Subcutaneous abdominal adipose tissue (tissue), 5 donors: Measurements from ENCODE around the gene ODF2.

Source experiments
- H3K27ac ChIP-seq: one replicate; pipeline ENCODE4 v1.7.0; 2013; ENCODE audit warnings: low read depth, mild to moderate bottlenecking, inconsistent platforms, low read length, moderate library complexity
- H3K27me3 ChIP-seq, 5 donors: one replicate each; pipeline ENCODE4 v1.7.0; 2013; ENCODE audit warnings: low read length in 5 of 5, inconsistent platforms in 1 of 5; ENCODE audit not compliant: control insufficient read depth in 5 of 5, insufficient read depth in 4 of 5
- H3K36me3 ChIP-seq, 5 donors: one replicate each; pipeline ENCODE4 v1.7.0; 2013; ENCODE audit warnings: low read length in 5 of 5; ENCODE audit not compliant: control insufficient read depth in 5 of 5, insufficient read depth in 5 of 5
- H3K4me1 ChIP-seq, 5 donors: one replicate each; pipeline ENCODE4 v1.7.0; 2013; ENCODE audit warnings: low read length in 5 of 5, mild to moderate bottlenecking in 3 of 5, moderate library complexity in 1 of 5; ENCODE audit not compliant: control insufficient read depth in 5 of 5, insufficient read depth in 5 of 5
- H3K4me3 ChIP-seq, 5 donors: one replicate each; pipeline ENCODE4 v1.7.0; 2013; ENCODE audit warnings: low read length in 5 of 5, low read depth in 1 of 5
- H3K9ac ChIP-seq, 5 donors: one replicate each; pipeline ENCODE4 v1.7.0; 2013; ENCODE audit warnings: low read length in 5 of 5, mild to moderate bottlenecking in 4 of 5, moderate library complexity in 3 of 5
- H3K9me3 ChIP-seq, 5 donors: one replicate each; pipeline ENCODE4 v1.7.0; 2013; ENCODE audit warnings: low read length in 5 of 5; ENCODE audit not compliant: control insufficient read depth in 5 of 5
- donor health status: healthy.
- donor health status: healthy.
- donor health status: healthy.
- donor health status: healthy.
- donor health status: healthy.

Gene ODF2

DNA sequence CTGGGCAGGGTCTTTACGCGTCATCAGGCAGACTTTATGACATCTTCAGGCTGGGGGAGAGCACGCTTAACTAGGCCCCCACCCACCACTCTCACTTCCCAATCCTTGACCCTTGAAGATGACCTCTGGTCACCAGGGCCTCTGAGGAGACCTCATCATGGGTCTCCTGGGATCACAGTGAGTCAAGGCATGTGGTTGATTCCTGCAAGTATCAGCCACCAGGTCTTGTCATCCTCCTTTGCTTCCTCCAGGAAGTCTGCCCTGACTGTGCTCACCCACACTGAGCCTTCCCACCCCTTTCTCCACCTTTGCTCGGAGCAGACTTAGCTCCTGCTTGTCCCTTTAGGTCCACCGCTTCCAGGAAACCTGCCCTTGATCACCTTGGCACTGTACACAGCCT lies 17.3 kb downstream of the ODF2 start:
- H3K9ac ChIP-seq: no peak overlapping the region
- no peaks in the 10 kb centered on the region for H3K27me3 ChIP-seq
- H3K4me1 ChIP-seq: peaks cover 0 to 8% (median 6%) of the 10 kb centered on the region in 5 donors
- H3K27ac ChIP-seq: no peak overlapping the region
- no peak overlapping the region for H3K4me3 ChIP-seq
- peaks cover 5 to 42% (median 23%) of the 10 kb centered on the region in 5 donors for H3K36me3 ChIP-seq
- no peaks in the 10 kb centered on the region for H3K9me3 ChIP-seq

GRCh38 chr9:128475867-128476266 lies 20.1 kb downstream of the ODF2 start:
- H3K27me3 ChIP-seq: no peaks in the 10 kb centered on the region
- H3K4me3 ChIP-seq: no peak overlapping the region
- H3K4me1 ChIP-seq: no peaks in the 10 kb centered on the region
- no peak overlapping the region for H3K9ac ChIP-seq
- peaks cover 5 to 58% (median 29%) of the 10 kb centered on the region in 5 donors for H3K36me3 ChIP-seq
- H3K9me3 ChIP-seq: no peaks in the 10 kb centered on the region
- H3K27ac ChIP-seq: no peak overlapping the region

GRCh38 chr9:128479262-128479661 lies 23.5 kb downstream of the ODF2 start:
- no peak overlapping the region for H3K27ac ChIP-seq
- H3K36me3 ChIP-seq: peaks cover 9 to 72% (median 37%) of the 10 kb centered on the region in 5 donors
- no peaks in the 10 kb centered on the region for H3K9me3 ChIP-seq
- H3K9ac ChIP-seq: no peak overlapping the region
- H3K4me1 ChIP-seq: no peaks in the 10 kb centered on the region
- H3K27me3 ChIP-seq: no peaks in the 10 kb centered on the region
- H3K4me3 ChIP-seq: no peak overlapping the region

GRCh38 chr9:128481561-128481960 lies 25.8 kb downstream of the ODF2 start:
- Histone ChIP-seq H3K4me1 (no peaks in the 10 kb centered on the region), H3K4me3 (no peak overlapping the region), H3K27me3 (no peaks in the 10 kb centered on the region), H3K36me3 (peaks cover 4 to 80% (median 53%) of the 10 kb centered on the region in 5 donors), H3K27ac (no peak overlapping the region), H3K9me3 (no peaks in the 10 kb centered on the region), H3K9ac (no peak overlapping the region)

GRCh38 chr9:128482186-128482585 lies 26.4 kb downstream of the ODF2 start:
- Histone ChIP-seq H3K9me3 (no peaks in the 10 kb centered on the region), H3K4me1 (no peaks in the 10 kb centered on the region), H3K27ac (no peak overlapping the region), H3K27me3 (no peaks in the 10 kb centered on the region), H3K36me3 (peaks cover 4 to 86% (median 59%) of the 10 kb centered on the region in 5 donors), H3K4me3 (no peak overlapping the region), H3K9ac (no peak overlapping the region)

- no peaks in the 10 kb centered on the region for H3K9me3 ChIP-seq
- H3K9ac ChIP-seq: no peak overlapping the region
- H3K4me3 ChIP-seq: no peak overlapping the region
- no peak overlapping the region for H3K27ac ChIP-seq
- no peaks in the 10 kb centered on the region for H3K27me3 ChIP-seq
- peaks cover 9 to 91% (median 65%) of the 10 kb centered on the region in 5 donors for H3K36me3 ChIP-seq
- H3K4me1 ChIP-seq: no peaks in the 10 kb centered on the region
Observed at GRCh38 chr9:128484686-128485413, 29.0 kb downstream of the ODF2 start.

- Histone ChIP-seq H3K9ac (no peak overlapping the region), H3K4me1 (no peaks in the 10 kb centered on the region), H3K36me3 (peaks cover 9 to 86% (median 67%) of the 10 kb centered on the region in 5 donors), H3K9me3 (no peaks in the 10 kb centered on the region), H3K27ac (no peak overlapping the region), H3K27me3 (no peaks in the 10 kb centered on the region), H3K4me3 (no peak overlapping the region)
Observed at GRCh38 chr9:128485414-128485855, 29.6 kb downstream of the ODF2 start.

- Histone ChIP-seq H3K4me1 (no peaks in the 10 kb centered on the region), H3K27me3 (no peaks in the 10 kb centered on the region), H3K27ac (no peak overlapping the region), H3K9ac (no peak overlapping the region), H3K9me3 (no peaks in the 10 kb centered on the region), H3K36me3 (peaks cover 9 to 80% (median 67%) of the 10 kb centered on the region in 5 donors), H3K4me3 (no peak overlapping the region)
Observed at GRCh38 chr9:128486201-128486600, 30.4 kb downstream of the ODF2 start.

DNA sequence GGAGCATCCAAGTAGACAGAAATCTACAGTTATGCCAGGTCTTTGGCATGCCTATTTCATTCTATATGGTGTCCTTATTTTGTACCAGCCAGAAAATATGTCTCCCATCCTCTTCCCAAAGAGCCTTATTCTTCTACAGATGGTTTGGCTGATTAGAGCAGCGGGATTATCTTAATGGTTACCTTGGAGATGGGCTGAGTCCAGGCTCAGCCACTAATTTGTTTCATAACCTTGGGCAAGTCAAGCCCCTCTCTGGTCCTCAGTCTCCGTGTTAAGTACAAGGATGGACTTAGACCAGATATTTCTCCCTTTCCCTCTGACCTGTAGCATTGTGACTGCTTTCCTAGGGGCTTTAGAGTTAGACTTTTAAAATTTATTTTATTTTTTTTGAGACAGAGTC lies 37.6 kb downstream of the ODF2 start:
- Histone ChIP-seq H3K36me3 (peaks cover 8 to 64% (median 47%) of the 10 kb centered on the region in 5 donors), H3K9ac (no peak overlapping the region), H3K4me1 (peaks cover 0 to 13% (median 3%) of the 10 kb centered on the region in 5 donors), H3K27ac (no peak overlapping the region), H3K4me3 (no peak overlapping the region), H3K27me3 (no peaks in the 10 kb centered on the region), H3K9me3 (no peaks in the 10 kb centered on the region)

DNA sequence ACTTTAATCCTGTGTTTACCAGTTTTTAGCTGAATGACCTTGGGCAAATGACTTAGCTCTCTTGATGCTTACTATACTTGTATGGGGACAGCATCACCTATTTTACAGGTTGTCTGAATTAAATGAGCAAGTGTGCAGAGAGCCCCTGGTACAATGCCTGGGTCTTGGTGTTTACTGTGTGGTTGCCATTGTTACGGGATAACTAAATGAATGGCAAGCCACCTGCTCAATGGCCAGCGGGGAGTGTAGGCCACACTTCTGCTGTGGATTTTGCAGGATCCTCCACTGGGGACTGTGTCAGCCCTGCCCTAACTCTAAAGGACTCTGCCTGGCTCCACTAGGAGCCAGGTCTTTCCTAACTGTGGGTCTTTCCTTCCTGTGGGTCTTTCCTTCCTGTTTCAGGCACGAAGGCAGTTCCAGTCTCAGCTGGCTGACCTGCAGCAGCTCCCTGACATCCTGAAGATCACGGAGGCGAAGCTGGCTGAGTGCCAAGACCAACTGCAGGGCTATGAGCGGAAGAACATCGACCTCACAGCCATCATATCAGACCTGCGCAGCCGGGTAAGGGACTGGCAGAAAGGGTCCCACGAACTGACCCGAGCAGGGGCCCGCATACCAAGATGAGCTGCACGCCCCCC lies 38.4 kb downstream of the ODF2 start:
- no peak overlapping the region for H3K9ac ChIP-seq
- H3K27me3 ChIP-seq: no peaks in the 10 kb centered on the region
- peaks cover 8 to 64% (median 55%) of the 10 kb centered on the region in 5 donors for H3K36me3 ChIP-seq
- H3K9me3 ChIP-seq: no peaks in the 10 kb centered on the region
- H3K27ac ChIP-seq: no peak overlapping the region
- no peak overlapping the region for H3K4me3 ChIP-seq
- H3K4me1 ChIP-seq: peaks cover 0 to 13% (median 3%) of the 10 kb centered on the region in 5 donors
